ENCODE measurements around the gene ATP7A.

DNA sequence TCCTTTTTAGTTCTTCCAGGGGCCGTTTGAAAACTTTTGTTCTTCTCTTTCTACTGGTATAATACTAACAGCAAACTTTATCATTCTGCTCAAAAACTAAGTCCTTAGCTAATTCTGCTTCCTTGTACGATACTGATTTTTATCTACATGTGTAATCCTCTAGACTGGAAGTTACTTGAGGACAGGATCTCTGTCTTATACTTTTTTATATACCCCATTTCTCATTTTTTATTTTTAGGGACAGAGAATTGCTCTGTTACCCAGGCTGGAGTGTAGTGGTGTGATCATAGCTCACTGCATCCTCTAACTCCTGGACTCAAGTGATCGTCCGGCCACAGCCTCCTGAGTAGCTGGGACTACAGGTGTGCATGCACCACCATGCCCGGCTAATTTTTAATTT is 9.0 kb upstream of the ATP7A start:
- no peak for TF ChIP-seq POLR2A (IDR thresholded peaks at IDR 0.05)
- TF ChIP-seq, protein P1, sequence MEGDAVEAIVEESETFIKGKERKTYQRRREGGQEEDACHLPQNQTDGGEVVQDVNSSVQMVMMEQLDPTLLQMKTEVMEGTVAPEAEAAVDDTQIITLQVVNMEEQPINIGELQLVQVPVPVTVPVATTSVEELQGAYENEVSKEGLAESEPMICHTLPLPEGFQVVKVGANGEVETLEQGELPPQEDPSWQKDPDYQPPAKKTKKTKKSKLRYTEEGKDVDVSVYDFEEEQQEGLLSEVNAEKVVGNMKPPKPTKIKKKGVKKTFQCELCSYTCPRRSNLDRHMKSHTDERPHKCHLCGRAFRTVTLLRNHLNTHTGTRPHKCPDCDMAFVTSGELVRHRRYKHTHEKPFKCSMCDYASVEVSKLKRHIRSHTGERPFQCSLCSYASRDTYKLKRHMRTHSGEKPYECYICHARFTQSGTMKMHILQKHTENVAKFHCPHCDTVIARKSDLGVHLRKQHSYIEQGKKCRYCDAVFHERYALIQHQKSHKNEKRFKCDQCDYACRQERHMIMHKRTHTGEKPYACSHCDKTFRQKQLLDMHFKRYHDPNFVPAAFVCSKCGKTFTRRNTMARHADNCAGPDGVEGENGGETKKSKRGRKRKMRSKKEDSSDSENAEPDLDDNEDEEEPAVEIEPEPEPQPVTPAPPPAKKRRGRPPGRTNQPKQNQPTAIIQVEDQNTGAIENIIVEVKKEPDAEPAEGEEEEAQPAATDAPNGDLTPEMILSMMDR (IDR thresholded peaks at IDR 0.05): no peak
